T-helper 1 cell treated with Interleukin-12 subunit alpha and Interleukin-12 subunit beta and Interleukin-4 antibody, amounts not matched to agents 30 ng/mL and 1 ng/mL, for 36 hours (primary cell): ENCODE results near the gene POLR1F. TPM values are rescaled to one million over a fixed set of nuclear protein-coding genes. Genes with fewer than 3 reads are reported as not detected.
"Not testable (repeated sequence)": the region's sequence is repeated elsewhere in the genome, so short reads cannot be mapped to it uniquely, and the experiment has no call there.

ENCODE experiments used
- intact Hi-C: fragments of 100-400 bp; cut with micrococcal nuclease; formaldehyde crosslinking; loops from one replicate; pipeline ENCODE4 v1.15.1; 2024
- total RNA-seq: library from RNA; stranded (reverse); gene quantifications from 2 replicates; pipeline ENCODE4 v1.2.3, GENCODE V29; 2022

The POLR1F gene, protein sequence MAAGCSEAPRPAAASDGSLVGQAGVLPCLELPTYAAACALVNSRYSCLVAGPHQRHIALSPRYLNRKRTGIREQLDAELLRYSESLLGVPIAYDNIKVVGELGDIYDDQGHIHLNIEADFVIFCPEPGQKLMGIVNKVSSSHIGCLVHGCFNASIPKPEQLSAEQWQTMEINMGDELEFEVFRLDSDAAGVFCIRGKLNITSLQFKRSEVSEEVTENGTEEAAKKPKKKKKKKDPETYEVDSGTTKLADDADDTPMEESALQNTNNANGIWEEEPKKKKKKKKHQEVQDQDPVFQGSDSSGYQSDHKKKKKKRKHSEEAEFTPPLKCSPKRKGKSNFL
- 23.2 and 23.9 TPM in 2 replicates for total RNA-seq

- intact Hi-C loops: loop anchor here (1.0 to 10.0 kb wide), 10 partner anchors 43 to 1767 kb away; no protein-coding TSS in a partner anchor
These were observed at the start of gene POLR1F for GRCh38 chr7:19708397-19709248. TSS of gene POLR1F (minus strand) at chr7:19709037. CDS start at chr7:19709016, 21 bp downstream.

DNA sequence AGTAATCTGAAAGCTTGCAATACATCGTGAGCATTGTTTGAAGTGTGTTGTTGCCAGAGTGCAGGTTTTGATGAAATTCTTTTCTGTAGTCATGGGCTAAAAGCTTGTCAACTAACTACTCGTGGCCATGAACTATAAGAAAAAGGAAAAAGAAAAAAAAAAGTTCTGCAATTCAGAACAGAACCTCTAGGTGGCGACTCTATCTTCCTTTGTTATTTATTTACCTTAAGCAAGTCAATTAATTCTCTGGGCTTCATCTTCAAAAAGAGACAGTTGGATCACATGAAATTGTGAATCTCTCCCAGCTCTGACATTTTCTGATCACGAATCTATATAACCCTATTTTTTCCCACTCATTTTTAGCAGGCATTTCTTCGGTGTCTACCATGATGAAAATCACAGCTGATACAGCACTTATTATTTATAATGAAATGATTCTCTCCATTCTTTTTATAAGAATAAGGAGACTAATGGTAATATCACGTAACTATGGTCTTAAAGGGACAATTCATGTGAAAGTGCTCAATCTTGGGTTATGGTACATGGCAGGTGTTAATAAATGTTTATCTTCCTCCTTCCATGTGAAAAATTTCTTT, 45.8 kb upstream of the POLR1F start:
- intact Hi-C loops: loop anchor here (1.0 to 10.0 kb wide), 5 partner anchors 45 to 844 kb away; partner anchors contain the start of gene POLR1F

GRCh38 chr7:19752020-19752419, 43.2 kb upstream of the POLR1F start:
- intact Hi-C loops: loop anchor here (5.0 to 10.0 kb wide), 2 partner anchors 560 to 693 kb away; no protein-coding TSS in a partner anchor

GRCh38 chr7:19749658-19750057, 40.8 kb upstream of the POLR1F start:
- intact Hi-C loops: loop anchor here (5.0 to 10.0 kb wide), 2 partner anchors 563 to 695 kb away; no protein-coding TSS in a partner anchor

DNA sequence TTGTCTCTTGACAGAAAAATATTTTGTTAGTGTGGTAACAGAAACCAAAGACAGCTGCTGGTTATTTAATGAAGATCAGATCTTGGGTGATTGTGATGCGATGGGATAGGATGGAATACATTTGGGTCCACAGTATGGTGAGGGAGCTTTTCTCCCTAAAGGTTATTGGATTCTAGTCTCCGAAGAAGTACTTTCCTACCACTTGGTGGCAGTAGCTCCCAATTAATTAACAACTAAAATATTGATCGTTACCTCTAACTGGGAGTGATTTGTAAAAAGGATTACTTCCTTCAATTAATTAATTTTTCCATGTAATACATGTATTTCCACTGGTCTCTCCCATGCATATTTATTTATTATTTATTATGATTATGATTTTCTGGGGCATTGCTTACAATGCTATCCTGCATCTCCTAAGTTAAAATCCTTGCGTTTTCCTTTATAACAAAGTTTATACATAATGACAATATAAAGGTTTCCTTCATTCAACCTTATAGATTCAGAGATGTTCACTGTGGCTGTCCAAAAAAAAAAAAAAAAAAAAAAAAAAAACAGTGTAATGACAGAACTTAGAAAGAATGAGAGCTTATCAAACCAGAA, 39.0 kb upstream of the POLR1F start:
- intact Hi-C loops: no loop called here

DNA sequence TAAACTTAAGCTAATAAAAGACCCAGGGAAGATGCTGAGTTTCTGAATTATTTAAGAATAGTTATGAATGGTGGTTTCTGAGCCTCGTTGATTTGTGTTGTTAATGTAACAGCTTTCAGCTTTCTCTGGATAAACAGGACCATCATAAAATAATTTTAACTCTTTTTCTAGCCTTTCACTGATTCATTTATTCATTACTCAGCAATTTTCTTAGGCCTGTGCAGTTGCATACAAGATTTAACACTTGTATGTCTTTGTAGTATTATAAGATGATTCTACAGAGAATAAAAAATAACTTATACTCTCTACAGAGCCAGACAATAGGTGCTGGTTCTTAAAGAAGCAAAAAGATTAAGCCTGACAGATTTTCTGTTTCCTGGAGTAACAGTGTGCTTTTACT, 35.2 kb upstream of the POLR1F start:
- intact Hi-C loops: no loop called here

DNA sequence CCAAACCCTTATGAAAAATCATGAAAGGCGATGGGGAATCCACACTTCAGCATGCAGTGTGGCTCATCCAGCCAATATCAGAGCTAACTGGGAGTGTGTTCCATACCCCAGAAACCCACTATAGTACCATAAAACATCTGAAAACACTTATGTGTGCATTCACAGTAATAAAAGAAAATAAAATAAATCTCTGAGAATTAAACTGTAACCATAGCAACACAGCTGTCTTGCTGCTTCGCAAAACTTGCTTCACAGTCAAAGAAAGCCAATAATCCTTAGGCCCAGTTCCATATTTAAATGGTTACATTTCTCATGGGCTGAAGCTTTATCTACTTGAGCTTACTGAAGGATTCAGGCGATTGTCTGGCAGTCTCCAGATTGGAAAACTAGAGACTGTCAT, 19.9 kb upstream of the POLR1F start:
- intact Hi-C loops: no loop called here

GRCh38 chr7:19725770-19726169, 16.9 kb upstream of the POLR1F start:
- intact Hi-C loops: no loop called here

DNA sequence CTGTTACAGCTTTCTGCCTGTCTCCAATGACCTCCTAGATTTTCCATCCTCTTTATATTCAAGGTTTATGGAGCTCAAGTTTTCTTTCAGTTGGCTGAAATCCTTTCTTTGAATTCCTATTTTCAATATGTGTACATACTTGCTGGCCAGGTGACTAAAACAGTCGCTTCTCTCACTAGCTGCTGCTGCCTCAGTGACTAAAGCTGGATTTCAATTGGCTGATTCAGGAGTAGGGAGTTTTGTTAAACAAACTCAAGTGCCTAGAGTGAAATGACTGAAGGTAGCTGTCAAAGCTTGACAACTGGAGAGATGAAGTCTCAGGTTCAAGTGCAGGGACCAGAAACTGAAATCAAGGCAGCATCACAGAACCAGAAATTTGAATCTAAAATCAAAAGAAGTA, 6.7 kb upstream of the POLR1F start:
- intact Hi-C loops: loop anchor here (10.0 kb wide), 1 partner anchor 599 kb away; no protein-coding TSS in a partner anchor

GRCh38 chr7:19713676-19714075, 4.8 kb upstream of the POLR1F start:
- intact Hi-C loops: loop anchor here (1.0 to 10.0 kb wide), 2 partner anchors 601 to 885 kb away; no protein-coding TSS in a partner anchor

- intact Hi-C loops: loop anchor here (1.0 to 10.0 kb wide), 9 partner anchors 44 to 1718 kb away; no protein-coding TSS in a partner anchor
These were observed 377 bp upstream of the POLR1F start for GRCh38 chr7:19709249-19709578.

DNA sequence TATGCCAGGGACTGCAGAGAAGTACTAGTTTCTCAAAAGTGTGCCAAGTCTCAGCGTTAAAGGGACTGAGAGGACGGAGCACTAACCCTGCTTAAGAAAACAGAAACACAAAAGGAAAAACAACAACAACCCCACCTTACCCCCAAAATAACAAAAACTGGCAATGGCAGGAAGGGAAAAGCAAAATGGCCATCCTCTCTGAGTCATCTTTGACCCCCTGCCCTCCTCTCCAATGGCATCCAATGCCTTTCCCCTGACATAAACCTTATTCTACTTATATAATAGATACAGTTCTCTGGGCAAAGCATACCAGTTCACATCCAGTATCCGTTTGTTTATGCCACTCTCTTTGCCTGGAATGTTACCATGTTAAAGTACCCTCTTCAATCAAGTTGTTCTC, 1.6 kb downstream of the POLR1F start:
- intact Hi-C loops: loop anchor here (5.0 to 10.0 kb wide), 4 partner anchors 490 to 1645 kb away; no protein-coding TSS in a partner anchor

GRCh38 chr7:19705663-19706062, 3.2 kb downstream of the POLR1F start:
- intact Hi-C loops: loop anchor here (5.0 to 10.0 kb wide), 4 partner anchors 492 to 1647 kb away; no protein-coding TSS in a partner anchor

DNA sequence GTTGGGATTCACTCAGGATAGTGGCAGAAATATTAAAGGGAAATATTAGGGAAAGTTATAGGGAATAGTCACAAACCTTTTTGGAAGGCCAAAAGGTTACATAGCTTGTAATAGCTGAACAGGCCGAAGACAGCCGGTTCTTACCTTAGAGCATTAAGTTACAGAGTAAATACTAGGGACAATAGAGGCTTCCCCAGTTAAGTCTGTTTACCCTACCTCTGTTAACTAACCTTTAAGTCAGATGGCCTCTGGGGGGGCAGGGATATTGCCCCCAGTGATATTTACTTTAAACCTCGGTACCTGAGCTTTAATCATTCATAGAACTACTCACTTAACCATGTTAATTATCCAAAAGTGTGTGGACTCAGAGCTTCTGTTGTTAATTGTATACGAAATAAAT, 7.4 kb downstream of the POLR1F start:
- intact Hi-C loops: loop anchor here (10.0 kb wide), 1 partner anchor 1553 kb away; no protein-coding TSS in a partner anchor

DNA sequence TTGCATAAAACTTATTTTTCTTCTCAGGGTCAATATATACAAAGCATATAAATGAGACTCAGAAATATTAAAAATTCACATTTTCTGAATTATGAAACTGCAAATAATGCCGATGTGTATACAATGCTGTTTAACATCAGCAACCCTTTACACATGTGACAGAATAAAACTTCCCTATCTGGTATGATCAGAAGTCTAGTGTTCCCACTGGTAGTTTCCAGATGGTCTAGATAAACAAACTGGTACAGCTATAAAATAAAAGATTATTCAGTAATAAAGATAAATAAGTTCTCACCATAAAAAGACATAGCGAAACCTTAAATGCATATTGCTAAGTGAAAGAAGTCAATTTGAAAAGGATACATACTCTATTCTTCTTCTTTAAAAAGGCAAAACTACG, 7.9 kb downstream of the POLR1F start:
- intact Hi-C loops: loop anchor here (10.0 kb wide), 1 partner anchor 1554 kb away; no protein-coding TSS in a partner anchor

DNA sequence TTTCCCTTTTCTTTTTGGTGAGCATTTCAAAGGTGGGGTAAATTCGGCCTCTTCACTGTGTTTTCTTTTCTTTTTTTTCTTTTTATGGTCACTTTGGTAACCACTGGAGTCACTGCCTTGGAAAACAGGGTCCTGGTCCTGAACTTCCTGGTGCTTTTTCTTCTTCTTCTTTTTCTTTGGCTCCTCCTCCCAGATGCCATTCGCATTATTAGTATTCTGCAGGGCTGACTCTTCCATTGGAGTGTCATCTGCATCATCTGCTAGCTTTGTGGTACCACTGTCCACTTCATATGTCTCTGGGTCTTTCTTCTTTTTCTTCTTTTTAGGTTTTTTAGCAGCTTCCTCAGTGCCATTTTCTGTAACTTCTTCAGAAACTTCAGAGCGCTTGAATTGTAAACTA, 10.5 kb downstream of the POLR1F start:
- intact Hi-C loops: no loop called here

- intact Hi-C loops: no loop called here
These were observed 11.9 kb downstream of the POLR1F start for GRCh38 chr7:19696926-19697325.

DNA sequence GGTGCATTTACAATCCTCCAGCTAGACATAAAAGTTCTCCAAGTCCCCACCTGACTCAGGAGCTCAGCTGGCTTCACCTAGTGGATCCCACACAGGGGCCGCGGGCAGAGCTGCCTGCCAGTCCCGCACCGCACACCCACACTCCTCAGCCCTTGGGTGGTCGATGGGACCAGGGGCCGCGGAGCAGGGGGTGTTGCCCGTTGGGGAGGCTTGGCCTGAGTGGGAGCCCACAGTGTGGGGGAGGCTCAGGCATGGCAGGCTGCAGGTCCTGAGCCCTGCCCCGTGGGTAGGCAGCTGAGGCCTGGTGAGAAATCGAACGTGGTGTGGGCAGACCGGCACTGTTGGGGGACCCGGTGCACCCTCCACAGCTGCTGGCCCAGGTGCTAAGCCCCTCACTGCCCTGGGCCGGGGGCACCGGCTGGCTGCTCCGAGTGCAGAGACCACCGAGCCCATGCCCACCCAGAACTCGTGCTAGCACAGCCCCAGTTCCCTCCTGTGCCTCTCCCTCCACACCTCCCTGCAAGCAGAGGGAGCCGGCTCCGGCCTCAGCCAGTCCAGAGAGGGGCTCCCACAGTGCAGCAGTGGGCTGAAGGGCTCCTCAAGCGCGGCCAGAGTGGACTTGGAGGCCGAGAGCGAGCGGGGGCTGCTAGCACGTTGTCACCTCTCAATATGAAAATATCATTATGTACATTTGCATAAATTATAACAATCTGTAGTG, 16.6 kb downstream of the POLR1F start:
- intact Hi-C loops: no loop called here

- intact Hi-C loops: no loop called here
These were observed 18.1 kb downstream of the POLR1F start for GRCh38 chr7:19690736-19691135.

- intact Hi-C loops: not testable (repeated sequence)
These were observed 19.7 kb downstream of the POLR1F start for GRCh38 chr7:19689130-19689529.
